NCI-H2227 (cell line): ENCODE results near the gene ITFG1.
"Not testable (repeated sequence)": the region's sequence is repeated elsewhere in the genome, so short reads cannot be mapped to it uniquely, and the experiment has no call there.

Source experiments
- DNase-seq: peaks from one replicate; lab custom pipeline; 2025; ENCODE audit not compliant: unreplicated experiment; lab: John Stamatoyannopoulos, UW

Gene ITFG1

DNA sequence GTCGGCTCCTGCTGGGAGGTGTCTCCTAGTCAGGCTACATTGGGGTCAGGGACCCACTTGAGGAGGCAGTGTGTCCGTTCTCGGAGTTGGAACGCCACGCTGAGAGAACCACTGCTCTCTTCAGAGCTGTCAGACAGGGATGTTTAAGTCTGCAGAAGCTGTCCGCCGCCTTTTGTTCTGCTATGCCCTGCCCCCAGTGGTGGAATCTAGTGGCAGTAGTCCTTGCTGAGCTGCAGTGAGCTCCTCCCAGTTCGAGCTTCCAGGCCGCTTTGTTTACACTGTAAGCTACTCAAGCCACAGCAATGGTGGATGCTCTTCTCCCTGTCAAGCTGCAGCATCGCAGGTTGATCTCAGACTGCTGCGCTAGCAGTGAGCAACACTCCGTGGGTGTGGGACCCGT lies 36.0 kb downstream of the ITFG1 start:
- no peak for DNase-seq

DNA sequence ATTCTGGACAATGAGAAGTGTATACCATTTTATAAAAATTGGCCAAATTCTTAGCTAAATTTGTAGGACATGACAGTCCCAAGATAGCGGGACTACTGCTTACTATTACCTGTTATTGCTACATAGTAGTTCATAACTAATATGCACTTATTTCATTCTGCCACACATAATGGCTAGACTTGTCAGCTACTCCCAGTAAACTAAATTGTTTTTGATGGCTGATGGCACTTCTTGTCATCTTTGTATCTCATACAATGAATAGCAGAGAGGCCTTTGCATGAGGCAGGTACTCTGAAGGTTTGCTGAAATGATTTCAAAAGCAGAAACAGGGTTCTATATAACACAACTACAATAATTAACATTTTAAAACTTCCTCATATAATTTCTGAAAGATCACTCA lies 44.0 kb downstream of the ITFG1 start:
- no peak for DNase-seq

DNA sequence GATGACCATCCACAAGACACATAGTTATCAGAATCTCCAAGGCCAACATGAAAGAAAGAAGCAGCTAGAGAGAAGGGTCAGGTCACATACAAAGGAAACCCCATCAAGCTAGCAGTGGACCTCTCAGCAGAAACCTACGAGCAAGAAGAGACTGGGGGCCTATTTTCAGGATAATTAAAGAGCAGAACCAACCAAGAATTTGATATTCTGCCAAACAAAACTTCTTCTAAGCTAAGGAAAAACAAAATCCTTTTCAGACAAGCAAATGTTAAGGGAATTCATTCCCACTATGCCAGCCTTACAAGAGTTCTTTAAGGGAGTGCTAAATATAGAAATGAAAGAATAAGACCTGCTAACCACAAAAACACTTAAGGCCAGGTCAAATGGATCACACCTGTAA lies 47.8 kb downstream of the ITFG1 start:
- DNase-seq, result no peak

DNA sequence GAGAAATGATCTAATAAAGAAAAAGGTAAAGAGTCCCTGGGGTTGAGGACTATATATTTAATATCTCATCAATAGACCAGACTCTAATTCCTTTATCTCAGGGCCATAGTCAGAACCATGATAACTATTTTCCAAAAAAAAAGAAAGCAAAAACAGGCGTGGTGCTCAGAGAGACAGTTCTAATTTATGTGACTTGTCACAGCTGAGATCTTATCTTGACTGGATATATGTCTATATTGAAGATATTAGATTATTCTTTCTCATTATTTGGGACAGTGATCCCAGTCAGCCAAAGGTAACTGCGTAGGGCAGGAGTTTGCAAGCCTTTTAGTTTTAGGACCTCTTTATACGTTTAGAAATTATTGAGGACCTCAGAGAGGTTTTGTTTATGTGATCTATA lies 52.4 kb downstream of the ITFG1 start:
- DNase-seq, result no peak

DNA sequence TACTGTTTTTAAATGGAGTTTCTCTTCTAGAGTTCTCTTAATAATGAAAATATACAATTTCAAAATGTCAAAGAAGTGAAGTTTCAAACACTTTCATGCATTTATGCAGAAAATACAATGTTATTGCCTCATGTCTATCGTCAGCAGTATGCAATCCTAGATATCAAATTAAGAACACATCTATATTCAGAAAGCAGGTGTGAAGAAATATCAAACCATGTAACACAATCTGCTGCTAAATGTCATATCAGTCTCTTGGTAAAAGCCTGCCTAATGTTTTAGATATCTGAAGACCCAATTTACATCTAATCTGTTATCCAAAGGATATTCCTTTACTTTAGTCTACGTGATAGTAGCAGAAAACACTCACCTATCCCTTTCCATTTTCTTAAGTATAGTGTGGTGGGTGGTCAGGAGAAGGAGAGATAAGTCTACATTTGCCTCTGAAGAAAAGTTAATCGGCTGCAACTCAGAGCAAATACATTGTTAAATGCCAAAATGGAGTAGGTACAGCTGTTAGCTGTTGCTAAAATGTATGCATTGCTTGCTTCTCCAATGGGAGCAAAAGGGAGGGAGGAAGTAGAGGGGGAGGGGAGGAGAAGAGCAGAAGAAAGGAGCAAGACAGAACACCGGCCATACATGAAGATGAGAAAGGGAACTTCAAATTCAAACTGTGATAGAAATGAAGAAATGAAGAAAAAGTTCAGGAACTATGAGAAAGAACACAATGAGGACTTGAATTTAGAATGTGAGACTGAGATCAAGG lies 64.9 kb downstream of the ITFG1 start:
- no peak for DNase-seq

DNA sequence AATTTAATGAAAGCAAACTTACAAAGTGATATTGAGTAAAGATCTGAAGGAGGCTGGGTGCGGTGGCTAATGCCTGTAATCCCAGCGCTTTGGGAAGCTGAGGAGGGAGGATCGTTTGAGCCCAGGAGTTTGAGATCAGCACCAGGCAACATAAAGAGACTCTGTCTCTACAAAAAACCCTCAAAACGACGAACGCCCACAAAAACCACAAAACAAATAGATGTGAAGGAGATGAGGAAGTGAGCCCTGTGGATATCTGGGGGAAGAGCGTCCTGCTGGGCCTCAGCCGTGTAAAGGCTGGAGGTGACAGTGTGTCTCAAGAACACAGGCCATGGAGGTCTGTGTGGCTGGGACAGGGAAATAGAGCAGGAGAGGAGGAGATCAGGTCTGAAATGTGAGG lies 68.8 kb downstream of the ITFG1 start:
- no peak for DNase-seq

DNA sequence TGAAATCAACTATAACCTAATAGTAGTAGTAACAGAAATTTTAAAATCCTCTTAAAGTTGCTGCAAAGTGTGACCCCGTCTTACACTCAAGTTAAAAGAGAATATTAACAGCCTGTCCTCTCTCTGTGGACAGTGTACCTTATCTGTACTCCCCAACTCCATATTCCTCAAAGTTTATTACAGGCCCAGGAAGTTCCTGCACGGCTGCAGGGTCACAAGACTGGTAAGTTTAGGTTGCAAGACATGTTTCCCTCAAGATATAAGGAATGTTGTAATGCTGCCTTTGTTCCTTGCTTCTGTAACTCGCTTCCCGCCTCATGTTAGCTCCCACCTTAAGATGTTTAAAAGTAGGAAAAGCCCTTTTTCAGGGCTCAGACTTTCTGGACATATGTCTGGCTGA lies 72.2 kb downstream of the ITFG1 start:
- no peak for DNase-seq

DNA sequence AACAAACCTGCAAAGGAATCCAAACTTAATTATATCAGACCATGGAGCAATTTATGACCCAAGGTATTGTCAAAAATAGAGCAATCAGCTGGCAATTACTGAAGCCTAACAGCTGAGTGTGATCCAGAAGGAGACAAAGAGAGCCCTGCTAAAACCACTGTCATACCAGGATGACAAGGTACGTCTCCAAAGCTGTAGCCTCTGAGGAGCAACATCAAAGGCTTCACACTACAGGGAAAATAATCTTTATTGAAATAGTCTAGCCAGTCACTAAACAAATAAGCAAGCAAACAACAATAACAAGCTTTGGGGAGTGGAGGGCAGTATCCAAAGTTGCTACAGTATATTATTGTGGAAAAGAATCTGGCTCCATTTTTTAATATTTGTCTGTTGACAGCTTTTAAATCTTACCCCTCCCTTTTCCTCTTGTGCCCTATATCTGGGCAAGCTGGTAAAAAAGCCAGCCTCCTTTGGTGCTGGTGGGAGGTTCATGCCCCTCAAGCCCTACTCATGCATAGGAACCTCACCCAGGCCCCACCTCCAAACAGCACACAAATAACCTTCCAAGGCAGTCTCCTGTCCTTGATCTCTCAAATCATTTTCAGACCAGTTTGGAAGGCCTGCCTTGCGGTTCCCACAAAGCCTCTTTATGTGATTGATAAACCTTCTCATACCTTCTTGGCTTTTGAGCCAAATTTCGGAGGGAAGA lies 73.7 kb downstream of the ITFG1 start:
- DNase-seq, result no peak

DNA sequence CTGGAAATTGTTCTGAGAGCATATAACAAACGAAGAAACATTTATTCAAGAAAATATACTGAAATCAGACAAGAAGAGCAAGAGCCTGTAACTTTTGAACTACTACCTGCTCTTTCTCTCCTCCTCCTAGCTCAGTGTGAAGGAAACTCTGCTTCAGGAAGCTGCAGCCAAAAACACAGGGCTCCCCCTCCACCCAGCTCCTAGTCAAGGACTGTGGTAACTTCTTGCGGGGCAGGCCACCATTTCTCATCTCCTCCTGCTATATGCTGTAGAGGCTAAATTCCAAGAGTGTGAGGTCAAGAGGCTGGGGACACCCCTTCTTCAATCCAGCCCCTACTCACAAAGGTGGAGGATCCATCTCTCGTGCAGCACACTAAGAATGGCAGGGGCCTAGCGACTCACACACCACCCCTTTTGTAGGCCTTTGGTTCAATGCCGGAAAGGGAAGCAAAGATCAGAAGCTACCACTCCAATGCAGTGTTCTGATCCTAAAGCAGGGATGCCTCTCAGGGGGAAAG lies 74.6 kb downstream of the ITFG1 start:
- no peak for DNase-seq

DNA sequence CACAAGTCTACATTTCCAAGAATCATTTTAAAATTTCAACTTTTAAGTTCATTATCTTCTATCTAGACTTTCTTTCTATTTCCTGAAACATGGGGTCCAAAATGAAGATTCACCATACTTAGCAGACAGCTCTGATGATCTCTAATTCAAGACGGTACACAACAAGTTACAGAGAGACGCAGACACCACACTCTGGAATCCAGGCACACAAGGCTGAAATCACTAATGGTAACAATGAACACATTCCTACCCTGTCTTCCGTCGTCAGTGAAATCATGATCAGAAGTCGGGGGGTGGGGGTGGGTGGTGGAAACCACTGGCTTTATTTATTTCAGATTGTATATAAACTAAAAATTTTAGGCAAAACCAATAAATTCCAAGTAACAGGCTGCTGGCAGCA lies 78.5 kb downstream of the ITFG1 start:
- no peak for DNase-seq

DNA sequence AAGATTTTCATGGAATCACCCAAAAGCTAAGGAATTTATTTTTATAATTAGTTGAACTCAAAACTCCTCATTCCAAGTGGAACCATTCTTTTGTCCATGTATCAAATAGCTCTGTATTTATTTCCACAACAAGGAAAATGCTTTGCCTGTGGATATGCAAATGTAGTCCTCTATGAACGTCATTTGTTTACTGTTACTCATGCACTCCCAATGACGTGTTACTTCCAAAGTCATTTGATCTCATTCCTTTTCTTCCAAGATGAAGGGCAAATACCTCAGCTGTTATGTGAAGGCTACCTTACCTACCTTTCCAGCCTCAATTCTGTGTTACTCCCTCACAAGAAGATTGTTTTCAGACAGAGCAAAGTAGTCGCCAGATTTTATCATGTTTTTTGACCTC lies 83.7 kb downstream of the ITFG1 start:
- DNase-seq, result no peak

DNA sequence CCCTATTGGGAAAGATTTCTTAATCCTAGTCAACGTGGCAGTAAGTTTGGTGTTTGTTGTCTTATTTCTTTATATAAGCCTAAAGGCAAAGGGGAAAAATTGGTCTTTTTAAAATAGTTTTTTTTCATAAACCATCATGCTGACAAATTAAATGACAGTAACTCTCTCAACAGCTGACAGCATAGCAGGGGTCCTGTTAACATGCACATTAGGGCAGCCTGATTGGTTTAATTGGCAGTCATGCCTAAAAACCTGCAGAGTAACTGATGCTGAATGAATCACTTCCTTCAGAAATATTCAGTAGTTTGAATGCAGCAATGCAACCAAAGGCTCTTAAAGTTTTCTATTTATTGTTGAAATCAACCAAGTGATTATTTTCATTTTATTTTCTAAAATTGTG lies 85.4 kb downstream of the ITFG1 start:
- no peak for DNase-seq

DNA sequence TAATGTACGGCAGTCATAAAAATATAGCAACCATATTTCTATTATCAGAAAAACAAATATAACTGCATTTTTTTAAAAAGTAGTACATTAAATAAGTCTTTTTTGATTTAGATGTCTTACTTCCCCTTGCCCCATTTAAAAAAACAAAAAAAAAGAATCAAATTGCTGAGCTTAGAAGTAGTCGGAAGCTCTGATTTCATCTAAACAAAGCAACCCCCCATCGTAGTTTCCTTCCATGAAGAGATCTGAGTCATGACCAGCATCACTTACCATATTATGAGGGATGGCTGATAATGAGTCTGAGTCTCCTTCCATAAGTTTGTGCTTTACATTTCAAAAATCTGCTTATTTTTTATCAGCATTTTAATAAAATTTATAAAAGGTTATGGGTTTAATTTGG lies 86.2 kb downstream of the ITFG1 start:
- no peak for DNase-seq

DNA sequence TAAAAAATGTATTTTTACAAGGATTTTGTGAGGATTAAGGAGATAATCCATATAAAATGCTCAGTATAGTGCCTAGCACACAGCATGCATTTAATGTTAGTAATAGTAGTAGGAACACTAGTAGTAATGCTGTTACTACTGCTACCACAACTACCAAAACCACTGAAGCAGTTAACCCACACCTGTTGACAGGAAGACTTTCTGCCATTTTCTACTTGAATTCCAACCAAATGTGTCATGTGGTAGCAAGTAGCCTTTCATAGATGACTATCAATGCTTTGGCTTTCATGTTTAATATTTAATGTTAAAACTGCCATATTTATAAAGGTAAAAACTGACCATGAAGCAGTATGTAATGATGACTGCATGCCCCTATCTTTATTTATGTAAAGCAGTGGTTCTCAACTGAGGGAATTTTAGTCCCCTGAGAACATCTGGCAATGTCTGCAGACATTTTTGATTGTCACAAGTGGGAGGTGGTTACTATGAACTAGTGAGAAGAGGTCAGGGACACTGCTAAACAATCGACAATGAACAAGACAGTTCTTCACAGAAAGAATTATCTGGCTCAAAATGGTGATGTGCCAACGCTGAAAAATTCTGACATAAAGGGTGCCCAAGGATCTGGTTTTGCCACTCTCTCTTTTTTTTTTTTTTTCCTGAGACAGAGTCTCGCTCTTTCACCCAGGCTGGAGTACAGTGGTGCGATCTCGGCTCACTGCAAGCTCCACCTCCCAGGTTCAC lies 89.4 kb downstream of the ITFG1 start:
- DNase-seq, result no peak

DNA sequence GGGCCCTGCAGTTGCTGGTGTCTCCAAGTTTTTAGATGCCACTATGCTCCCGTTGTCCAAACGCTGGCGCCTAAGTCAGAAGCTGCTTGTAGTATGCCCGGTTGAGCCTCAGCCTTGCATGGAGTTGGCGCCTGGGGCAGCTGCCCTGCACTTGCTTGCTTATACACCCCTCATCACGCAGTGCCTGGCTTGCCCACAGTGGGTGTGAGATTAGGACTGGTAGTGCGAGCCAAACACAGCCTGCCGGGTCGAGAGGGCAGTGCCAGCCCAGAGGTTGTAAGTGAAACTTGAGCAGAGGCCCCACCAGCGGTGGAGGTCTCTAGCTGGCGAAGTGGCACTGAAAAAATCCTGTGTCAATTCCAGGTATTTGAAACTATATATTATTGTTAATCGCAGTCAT lies 90.3 kb downstream of the ITFG1 start:
- DNase-seq, result no peak

DNA sequence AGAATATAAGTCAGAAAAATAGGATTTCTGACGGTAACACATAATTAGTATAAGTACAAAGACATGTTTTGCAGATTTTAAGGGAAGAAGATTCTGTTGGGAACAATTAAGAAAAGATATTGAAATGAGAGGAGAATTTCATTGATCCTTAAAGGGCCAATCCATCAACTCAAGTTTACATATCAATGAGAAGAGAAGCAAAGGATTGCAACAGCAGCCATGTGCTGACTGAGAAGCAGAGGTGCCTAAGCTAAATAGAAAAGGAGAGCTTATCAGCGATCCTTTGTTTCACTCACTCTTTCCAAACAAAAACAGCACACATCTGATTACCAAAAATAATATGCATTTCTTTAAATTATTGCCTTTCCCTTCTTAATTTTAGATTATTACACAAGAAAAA lies 94.6 kb downstream of the ITFG1 start:
- no peak for DNase-seq

DNA sequence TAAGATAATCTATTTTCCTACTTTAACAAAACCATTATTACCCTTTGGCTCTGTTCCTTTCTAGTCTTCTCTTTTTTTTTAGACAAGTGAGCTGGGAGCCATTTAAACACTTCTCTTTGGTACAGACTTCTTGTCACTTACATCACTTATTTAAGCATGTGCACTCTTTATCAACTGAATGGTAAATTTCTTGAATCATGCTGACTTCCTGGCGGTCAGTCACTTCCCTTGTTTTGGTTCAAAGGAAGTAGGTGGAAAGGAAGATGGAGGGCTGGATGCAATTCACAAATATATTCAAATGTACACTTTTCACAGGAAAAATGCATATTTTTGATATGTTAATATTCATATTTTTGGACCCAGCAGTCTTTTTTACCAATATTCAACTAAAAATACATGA lies 97.1 kb downstream of the ITFG1 start:
- DNase-seq, result no peak

DNA sequence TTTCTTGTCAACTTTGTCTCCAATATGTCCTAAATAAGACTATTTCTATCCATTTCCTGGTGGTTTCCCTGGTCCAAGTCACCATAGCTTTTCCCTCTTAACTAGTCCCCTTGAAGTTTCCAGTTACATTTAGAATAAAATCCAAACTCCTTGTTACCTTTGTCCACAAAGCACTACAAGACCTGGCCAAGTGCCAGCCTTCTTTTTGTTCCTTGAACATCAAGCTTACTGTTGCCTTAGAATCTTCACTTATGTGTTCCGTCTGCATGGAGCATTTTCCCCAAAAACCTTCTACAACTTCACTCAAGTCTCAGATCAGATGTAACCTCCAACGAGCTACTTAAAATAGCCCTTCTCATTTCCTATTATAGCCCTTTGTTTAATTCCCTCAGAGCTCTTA lies 101.4 kb downstream of the ITFG1 start:
- DNase-seq, result no peak

DNA sequence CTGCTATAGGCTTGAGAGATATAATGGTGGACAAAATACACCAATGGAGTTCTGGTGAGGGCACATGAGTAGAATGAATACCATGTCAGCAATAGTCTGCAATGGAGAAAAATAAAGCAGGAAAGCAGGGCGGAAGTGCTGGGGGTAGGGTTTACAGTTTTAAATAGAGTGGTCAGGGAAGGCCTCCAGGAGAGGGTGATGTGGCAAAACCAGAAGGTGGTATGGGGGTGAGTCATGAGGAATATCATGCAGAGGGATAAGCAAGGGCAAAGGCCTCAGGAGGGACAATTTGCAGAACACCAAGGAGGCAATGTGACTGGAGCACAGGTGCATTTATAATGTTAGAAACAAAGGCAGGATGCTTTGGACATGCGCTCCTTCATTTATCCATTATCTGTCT lies 102.0 kb downstream of the ITFG1 start:
- DNase-seq, result no peak

DNA sequence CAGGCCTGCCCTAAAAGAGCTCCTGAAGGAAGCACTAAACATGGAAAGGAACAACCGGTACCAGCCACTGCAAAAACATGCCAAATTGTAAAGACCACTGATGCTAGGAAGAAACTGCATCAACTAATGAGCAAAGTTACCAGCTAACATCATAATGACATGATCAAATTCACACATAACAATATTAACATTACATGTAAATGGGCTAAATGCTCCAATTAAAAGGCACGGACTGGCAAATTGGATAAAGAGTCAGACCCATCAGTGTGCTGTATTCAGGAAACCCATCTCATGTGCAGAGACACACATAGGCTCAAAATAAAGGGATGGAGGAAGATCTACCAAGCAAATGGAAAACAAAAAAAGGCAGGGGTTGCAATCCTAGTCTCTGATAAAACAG lies 111.8 kb downstream of the ITFG1 start:
- not testable (repeated sequence) for DNase-seq

DNA sequence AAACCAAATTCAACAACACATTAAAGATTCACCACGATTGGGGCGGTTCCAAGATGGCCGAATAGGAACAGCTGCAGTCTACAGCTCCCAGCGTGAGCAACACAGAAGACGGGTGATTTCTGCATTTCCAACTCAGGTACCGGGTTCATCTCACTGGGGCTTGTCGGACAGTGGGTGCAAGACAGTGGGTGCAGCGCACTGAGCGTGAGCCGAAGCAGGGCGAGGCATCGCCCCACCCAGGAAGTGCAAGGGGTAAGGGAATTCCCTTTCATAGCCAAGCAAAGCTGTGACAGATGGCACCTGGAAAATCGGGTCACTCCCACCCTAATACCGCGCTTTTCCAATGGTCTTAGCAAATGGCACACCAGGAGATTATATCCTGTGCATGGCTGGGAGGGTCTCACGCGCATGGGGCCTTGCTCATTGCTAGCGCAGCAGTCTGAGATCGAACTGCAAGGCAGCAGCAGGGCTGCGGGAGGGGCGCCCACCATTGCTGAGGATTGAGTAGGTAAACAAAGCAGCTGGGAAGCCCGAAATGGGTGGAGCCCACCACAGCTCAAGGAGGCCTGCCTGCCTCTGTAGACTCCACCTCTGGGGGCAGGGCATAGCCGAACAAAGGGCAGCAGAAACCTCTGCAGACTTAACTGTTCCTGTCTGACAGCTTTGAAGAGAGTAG lies 113.7 kb downstream of the ITFG1 start:
- DNase-seq, result not testable (repeated sequence)
